Prostate gland (tissue), 2 donors: ENCODE data around the gene HDAC2.

ENCODE experiments used
- CTCF ChIP-seq, 4 experiments: fragments of 200-600 bp in 2 of 4; fragments of 450-650 bp in 2 of 4; sonication (generic) in 2 of 4; IDR thresholded peaks; 1 replicate in 3 of 4; 2 replicates in 1 of 4; pipeline ENCODE4 v1.5.1; 2016 to 2019; ENCODE audit warnings: antibody characterized with exemption in 4 of 4, mild to moderate bottlenecking in 2 of 4, moderate library complexity in 2 of 4
- POLR2A ChIP-seq: fragments of 450-650 bp; IDR thresholded peaks from one replicate; pipeline ENCODE4 v1.6.1; 2016; ENCODE audit warnings: antibody characterized with exemption, mild to moderate bottlenecking

GRCh38 chr6:113989675-113990074 is 18.7 kb upstream of the HDAC2 start:
- TF ChIP-seq CTCF (IDR thresholded peaks at IDR 0.05) (no peak), POLR2A (no peak)
